A549 (cell line): Measurements from ENCODE around the gene TMEM238L.

Source experiments
- CBX8 ChIP-seq: fragments of 200-600 bp; sonication (generic); IDR thresholded peaks from 2 replicates; pipeline ENCODE4 v1.6.1; 2016
- CTCF ChIP-seq: fragments of >200 bp; sonication (Bioruptor Twin); formaldehyde crosslinking; IDR thresholded peaks from 3 replicates; pipeline ENCODE4 v1.5.1; 2016
- ESRRA ChIP-seq: fragments of 150-350 bp; IDR thresholded peaks from 2 replicates; pipeline ENCODE4 v1.6.1; 2014; ENCODE audit warnings: mild to moderate bottlenecking, low read length, borderline replicate concordance
- GATA3 ChIP-seq: IDR thresholded peaks from 2 replicates; pipeline ENCODE4 v1.6.1; 2012; ENCODE audit warnings: borderline replicate concordance
- JUNB ChIP-seq: fragments of >200 bp; sonication (Bioruptor Twin); formaldehyde crosslinking; IDR thresholded peaks from 2 replicates; pipeline ENCODE4 v1.6.1; 2016
- MAX ChIP-seq: IDR thresholded peaks from 2 replicates; pipeline ENCODE4 v1.6.1; 2012
- RAD21 ChIP-seq, 2 experiments: fragments of >200 bp in 1 of 2; sonication (Bioruptor Twin) in 1 of 2; formaldehyde crosslinking in 1 of 2; IDR thresholded peaks in 1 of 2; conservative IDR thresholded peaks in 1 of 2; 2 replicates in 1 of 2; 3 replicates in 1 of 2; pipeline ENCODE4 v1.6.1; 2012 to 2018; ENCODE audit warnings: inconsistent platforms in 1 of 2
- RNF2 ChIP-seq: fragments of 200-600 bp; sonication (generic); IDR thresholded peaks from 2 replicates; pipeline ENCODE4 v1.6.1; 2016; ENCODE audit warnings: low read depth, mild to moderate bottlenecking, antibody characterized with exemption, moderate library complexity, borderline replicate concordance
- SREBF2 ChIP-seq: fragments of 450-650 bp; IDR thresholded peaks from 2 replicates; pipeline ENCODE4 v1.6.1; 2014; ENCODE audit warnings: mild to moderate bottlenecking, moderate library complexity
- ZC3H11A ChIP-seq: fragments of 450-650 bp; IDR thresholded peaks from 2 replicates; pipeline ENCODE4 v1.6.1; 2014; ENCODE audit warnings: antibody characterized with exemption, mild to moderate bottlenecking
- TF ChIP-seq, protein P1 (sequence below): IDR thresholded peaks from 2 replicates; pipeline ENCODE4 v1.6.1; 2012

GRCh38 chr17:10779609-10780008 lies 24.3 kb downstream of the TMEM238L start:
- TF ChIP-seq SREBF2, result no peak
- no peak for TF ChIP-seq JUNB
- TF ChIP-seq, protein P1, sequence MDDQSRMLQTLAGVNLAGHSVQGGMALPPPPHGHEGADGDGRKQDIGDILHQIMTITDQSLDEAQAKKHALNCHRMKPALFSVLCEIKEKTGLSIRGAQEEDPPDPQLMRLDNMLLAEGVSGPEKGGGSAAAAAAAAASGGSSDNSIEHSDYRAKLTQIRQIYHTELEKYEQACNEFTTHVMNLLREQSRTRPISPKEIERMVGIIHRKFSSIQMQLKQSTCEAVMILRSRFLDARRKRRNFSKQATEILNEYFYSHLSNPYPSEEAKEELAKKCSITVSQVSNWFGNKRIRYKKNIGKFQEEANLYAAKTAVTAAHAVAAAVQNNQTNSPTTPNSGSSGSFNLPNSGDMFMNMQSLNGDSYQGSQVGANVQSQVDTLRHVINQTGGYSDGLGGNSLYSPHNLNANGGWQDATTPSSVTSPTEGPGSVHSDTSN, result no peak
- TF ChIP-seq RAD21 (conservative IDR thresholded peaks at IDR 0.05 in 1 of 2, IDR thresholded peaks at IDR 0.05 in 1 of 2), result no peak
- no peak for TF ChIP-seq CTCF
- no peak for TF ChIP-seq RNF2
- TF ChIP-seq CBX8, result no peak
- TF ChIP-seq ESRRA, result no peak
- no peak for TF ChIP-seq MAX
- no peak for TF ChIP-seq ZC3H11A
- no peak for TF ChIP-seq GATA3
